NCI-H2196 treated with DMSO at 0.1 percent for 48 hours (cell line): ENCODE data around the gene FBRSL1.
"Not testable (repeated sequence)": the region's sequence is repeated elsewhere in the genome, so short reads cannot be mapped to it uniquely, and the experiment has no call there.

Experiments
- DNase-seq: peaks from one replicate; lab custom pipeline; 2025; ENCODE audit not compliant: unreplicated experiment; lab: John Stamatoyannopoulos, UW

The FBRSL1 gene

DNA sequence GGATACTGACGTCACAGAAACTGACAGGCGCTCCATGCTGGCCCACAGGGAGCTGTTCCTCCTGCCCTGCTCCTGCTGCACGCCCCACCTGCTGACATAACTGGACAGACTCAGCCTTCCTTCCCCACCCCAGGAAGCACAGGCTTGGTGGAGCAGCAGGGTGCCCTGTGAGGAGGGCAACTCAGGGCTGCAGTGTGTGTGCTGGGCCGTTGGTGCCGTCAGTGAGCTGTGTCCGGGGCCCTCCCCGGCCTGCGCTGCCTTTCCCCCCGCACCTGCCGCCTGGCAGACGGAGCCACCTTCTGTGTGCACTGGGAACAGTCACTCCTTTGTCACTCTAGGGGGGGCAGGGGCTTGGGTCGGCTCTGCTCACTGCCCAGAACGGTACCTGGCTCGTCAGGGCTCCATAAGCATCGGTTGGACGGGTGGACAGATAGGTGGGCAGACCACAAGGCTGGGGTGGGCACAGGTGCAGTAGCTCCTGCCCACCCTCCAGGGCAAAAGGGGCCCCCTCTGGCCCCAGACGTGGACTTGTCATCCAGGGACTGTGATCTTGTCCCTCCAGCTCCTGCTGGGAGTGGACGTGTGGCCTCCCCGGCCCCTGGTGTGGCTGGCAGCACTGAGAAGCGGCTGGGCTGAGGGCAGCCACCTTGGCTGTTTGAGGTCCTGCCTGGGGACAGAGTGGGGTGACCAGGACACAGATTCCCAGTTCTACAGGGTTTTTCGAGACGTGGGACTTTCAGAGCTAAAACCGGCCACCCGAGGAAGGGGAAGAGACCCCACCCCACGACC lies 32.8 kb downstream of the FBRSL1 start:
- no peak for DNase-seq

DNA sequence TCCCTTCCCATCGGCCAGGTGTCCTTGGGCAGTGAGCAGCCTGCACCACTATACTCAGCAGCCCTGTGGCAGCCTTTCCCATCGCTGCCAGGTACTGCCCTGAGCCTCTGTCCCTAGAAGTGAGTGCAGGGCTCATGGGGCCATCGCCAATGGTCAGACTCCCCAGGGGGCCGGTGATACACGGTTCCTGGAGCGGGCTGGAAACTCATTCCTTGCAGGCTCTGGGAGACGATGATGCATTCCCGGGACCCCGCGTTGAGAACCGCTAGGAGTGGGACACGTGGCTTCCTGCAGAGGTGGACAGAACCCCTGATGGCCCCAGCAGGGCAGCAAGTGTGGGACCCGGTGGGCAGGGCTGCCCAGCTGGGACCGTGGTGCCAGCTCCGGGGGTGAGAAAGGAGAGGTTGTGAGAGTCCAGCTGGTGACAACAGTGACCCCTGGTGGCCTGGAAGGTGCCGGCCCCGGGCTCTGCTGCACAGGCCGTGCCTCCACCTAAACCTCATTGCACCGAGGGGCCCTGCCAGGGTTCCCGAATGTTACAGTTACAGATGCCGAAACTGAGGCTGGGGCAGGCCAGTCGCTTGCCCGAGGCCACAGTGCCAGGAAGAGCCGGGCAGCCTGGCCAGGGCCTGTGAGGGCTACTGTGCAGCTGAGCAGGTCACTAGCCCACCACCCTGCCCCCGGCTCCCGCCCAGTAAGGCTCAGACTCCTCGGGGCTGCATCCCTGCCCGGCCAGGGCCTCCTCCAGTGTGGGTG lies 33.8 kb downstream of the FBRSL1 start:
- DNase-seq, result peak; percentile 14

DNA sequence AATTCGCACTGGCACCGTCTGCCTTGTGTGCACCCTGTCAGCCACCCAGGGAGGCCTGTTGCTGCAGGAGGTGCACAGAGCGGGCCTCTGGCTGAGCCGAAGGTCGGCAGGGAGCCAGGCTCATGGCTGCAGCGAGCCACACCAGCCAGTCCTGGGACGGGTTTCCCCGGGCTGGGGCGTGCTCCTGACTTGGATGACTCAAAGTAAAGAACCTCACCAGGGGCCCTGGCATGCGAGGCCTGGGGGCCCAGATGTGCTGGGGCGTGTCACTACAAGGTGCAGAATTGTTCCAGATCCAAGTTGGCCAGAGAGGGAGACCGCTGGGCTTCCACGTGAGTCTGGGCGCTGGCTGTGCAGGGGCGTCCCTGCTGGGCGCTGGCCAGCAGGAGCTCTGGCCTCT lies 34.5 kb downstream of the FBRSL1 start:
- DNase-seq, result no peak

DNA sequence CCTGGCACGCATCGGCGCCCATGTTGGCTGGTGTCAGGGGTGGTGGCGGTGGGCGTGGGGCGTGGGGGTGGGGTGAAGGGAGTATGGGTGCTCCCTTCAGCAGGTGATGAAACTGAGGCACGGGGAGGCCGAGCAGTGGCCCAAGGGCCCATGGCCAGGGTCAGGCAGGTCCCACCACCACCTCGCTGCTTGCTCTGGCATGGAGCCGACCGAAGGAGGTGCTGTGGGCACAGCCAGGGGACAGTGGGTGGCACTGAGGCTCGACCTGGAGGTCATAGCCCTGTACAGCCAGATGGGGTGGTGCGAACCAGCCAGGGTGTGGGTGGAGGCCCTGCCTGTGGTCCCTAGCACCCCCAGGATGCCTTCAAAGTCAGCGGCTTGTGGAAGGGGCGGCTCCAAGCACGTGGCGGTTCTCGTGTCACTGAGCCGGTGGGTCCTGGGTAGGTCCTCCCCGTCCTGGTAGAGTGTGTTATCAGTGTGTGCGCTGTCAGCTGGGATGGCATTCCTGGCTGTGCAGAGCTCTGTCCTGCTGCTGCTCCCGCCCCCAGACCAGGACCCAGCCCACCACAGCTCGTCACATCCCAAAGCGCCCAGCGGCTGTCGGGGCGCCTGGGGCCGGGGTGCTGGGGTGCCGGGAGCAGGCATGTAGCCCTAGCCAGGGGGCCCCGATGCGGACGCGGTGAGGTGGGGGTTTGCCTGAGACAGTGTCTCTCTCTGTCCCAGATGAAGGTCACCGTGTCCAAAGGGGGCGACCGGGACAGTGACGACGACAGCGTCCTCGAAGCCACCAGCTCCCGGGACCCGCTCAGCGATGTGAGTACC lies 35.3 kb downstream of the FBRSL1 start:
- no peak for DNase-seq

DNA sequence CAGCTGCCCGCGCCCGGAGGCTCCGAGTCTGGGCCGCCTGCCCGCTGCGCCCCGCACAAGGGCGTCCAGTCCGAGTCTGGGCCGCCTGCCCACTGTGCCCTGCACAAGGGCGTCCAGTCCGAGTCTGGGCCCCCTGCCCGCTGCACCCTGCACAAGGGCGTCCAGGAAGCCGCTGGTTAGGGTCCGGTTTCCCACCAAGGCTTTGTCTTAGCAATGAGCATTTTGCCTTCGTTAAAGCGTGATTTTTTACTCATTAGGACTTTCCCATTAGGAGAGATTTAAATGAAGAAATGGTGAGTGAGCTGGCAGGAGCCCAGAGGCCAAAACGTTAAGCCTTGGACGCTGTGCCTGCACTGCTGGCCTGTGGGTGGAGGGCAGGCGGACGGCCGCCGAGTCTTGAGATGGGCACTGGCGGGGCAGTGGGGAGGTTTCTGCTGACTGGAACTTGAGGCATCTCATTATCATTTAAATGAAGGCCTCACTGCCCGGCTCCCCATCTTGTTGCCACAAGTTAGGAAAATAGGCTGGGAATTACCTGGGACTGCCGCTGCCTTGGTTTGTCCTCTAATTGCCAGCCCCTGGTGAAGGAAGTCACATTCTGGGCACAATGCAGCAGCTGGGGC lies 36.0 kb downstream of the FBRSL1 start:
- DNase-seq, result no peak

DNA sequence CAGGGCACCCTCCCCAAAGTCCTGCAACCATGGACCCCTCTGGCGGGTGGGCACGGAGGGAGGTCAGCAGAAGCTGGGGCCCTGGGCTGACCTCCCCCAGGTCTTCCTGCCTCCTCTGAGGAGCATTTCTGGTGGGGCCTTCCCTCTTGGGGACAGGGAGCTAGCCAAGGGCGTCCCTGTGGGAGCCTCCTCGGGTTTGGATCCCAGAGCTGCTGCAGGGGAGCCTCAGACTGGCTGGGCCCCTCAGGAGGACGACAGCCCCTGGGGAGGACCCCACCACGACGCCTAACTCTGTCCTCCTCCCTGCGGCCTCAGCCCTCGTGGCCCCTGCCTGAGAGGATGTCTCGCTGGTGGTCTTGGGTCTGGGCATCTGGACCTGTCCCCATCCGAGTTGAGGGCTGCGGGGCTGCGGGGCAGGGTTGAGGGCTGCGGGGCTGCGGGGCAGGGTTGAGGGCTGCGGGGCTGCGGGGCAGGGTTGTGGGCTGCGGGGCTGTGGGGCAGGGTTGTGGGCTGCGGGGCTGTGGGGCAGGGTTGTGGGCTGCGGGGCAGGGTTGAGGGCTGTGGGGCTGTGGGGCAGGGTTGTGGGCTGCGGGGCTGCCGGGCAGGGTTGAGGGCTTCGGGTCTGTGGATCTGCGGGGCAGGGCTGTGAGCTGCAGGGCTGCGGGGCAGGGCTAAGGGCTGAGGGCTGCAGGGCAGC lies 37.4 kb downstream of the FBRSL1 start:
- DNase-seq, result no peak

DNA sequence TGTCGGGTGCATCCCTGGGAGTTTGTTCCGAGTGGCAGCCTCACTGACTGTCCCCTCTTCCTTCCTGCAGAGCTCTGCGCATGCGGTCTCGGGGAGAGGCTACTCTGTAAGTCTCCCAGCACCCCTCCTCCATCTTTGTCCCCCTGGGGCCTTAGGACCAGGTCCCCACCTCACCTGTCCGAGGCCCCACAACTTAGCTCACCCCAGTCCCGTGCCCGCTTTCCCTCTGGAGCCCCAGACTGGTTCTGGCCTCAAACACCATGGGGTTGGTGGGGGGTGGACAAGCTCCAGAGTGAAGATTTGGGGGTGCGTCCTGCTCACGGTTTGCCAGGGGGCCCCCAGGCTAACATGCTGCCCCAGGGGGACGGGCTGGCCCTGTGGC lies 37.9 kb downstream of the FBRSL1 start:
- DNase-seq, result no peak

DNA sequence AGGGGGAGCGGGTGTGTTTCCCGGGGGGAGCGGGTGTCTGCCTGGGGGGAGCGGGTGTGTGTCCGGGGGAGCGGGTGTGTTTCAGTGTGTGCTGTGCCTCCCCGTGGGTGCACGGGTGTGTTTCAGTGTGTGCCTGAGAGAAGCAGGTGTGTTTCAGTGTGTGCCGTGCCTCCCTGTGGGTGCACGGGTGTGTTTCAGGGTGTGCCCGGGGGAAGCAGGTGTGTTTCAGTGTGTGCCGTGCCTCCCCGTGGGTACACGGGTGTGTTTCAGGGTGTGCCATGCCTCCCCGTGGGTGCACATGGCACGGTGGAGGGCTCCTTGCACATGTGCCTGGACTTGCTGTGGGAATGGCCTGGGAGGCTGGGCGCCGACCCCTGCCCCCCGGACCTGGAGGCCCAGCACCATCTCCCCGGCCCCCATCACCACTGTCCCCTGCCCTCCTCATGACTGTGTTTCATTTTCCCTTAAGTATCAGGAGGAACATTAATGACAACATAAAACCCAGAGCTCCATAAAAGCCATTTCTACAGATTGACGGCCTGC lies 38.7 kb downstream of the FBRSL1 start:
- no peak for DNase-seq

DNA sequence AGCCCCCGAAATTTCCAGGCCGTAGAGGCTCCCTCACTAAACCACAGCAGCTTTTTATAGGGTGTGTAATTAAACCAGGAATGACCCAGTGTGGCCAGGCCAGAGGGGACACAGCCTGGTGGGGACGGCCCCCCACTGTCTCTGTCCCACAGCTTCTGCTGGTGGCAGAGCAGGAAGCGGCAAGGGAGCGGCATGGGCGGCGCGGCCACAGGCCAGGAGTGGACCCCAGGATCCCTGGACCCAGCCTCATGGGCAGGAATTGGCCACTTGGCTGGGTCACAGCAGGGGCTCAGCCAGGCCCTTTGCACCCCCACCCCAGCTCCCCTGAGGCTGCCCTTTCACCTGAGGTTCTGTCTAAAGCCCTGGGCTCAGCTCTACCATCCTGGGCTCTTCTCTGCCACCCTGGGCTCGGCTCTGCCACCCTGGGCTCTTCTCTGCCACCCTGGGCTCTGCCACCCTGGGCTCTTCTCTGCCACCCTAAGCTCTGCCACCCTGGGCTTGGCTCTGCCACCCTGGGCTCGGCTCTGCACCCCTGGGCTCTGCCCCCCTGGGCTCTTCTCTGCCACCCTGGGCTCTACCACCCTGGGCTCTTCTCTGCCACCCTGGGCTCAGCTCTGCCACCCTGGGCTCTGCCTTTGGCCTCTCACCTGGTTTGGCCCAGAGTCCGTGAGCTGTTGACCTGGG lies 39.3 kb downstream of the FBRSL1 start:
- no peak for DNase-seq

DNA sequence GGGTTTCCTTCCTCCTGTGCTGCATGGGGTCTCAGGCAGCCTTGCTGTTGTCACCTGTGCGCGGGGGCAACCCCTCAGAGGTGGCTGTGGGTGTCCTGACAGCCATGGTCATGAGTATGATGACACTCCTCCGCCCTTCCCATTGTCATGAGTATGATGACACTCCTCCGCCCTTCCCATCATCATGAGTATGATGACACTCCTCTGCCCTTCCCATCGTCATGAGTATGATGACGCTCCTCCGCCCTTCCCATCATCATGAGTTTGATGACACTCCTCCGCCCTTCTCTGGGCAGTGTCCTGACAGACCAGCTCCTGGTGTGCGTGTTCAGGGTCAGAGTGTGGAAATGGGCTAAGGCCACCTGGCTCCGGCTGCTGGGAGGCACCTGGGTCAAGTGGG lies 40.0 kb downstream of the FBRSL1 start:
- no peak for DNase-seq

DNA sequence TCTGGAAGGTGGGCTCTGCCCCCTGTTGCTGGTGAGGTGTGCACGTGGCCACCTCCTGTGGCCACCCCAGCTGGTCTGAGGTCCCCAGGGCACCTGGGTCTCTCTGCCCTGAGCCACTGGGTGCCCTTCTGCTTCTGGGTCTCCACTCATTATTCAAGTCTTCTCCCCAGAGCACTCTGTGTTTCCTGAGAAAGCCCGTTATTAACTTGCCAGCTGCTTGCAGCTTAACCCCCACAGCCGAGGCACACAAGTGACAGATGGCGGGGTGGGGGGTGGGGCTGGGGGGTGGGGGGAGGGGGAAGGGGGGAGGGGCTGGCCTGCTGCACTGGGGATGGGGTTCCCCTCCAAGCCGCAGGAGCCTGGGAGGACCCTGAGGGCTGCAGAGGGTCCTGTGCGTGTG lies 40.5 kb downstream of the FBRSL1 start:
- DNase-seq, result no peak

DNA sequence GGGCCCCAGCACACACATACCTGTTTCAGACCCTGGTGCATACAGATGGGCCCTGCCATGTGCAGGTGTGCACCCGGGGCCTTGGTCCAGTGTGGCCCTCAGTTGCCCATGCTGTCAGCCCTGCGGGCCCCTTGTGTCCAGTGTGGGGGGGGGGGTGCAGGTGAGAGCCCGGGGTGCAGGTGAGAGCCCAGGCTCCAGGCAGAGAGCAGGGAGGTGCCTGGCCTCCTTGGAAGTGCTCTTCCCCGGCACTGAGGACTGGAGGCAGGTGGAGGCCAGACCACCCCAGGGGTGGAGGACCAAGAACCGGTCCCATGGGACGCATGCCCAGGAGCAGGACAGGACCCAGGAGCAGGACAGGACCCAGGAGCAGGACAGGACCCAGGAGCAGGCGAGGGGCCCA lies 40.9 kb downstream of the FBRSL1 start:
- no peak for DNase-seq

DNA sequence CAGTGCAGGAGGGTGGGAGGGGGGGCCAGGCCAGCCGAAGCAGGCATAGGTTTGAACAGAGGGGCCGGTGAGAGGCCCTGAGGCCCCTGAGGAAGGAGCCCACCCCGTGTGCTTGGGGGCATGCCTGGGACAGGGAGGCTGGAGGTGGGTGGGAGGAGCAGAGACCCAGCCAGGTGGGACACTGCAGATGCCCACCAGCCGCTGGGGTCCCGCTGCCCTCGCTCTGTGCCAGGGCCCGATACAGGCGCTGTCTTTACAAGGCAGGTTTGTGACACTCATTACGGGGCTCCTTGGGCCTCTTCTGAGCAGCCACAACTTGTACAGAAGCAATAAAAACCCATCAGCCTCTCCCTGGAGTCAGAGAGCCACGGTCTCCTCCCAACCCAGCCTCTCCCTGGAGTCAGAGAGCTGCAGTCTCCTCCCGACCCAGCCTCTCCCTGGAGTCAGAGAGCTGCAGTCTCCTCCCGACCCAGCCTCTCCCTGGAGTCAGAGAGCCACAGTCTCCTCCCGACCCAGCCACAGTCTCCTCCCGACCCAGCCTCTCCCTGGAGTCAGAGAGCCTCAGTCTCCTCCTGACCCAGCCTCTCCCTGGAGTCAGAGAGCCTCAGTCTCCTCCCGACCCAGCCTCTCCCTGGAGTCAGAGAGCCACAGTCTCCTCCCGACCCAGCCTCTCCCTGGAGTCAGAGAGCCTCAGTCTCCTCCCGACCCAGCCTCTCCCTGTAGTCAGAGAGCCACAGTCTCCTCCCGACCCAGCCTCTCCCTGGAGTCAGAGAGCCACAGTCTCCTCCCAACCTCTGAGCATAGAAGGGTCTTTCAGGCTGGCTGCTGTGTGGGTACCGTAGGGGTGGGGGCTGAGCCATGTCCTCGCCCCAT lies 43.0 kb downstream of the FBRSL1 start:
- DNase-seq, result not testable (repeated sequence)

DNA sequence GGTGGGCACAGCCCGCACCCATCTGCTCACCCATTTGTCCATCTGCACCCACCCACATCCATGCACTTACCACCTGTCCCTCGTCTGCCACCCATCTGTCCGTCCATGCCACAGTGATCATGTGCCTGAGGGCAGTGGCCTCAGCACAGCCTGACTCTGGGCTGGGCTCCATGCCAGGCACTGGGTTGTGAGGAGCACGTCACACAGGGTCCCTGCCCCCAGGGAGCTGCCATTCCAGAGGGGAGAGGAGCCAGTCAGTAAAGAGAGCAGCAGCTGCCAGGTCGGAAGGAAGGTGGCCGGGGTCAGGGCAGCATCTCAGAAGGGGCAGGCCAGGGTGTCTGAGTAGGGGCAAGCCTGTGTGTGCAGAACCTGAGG lies 43.6 kb downstream of the FBRSL1 start:
- no peak for DNase-seq

DNA sequence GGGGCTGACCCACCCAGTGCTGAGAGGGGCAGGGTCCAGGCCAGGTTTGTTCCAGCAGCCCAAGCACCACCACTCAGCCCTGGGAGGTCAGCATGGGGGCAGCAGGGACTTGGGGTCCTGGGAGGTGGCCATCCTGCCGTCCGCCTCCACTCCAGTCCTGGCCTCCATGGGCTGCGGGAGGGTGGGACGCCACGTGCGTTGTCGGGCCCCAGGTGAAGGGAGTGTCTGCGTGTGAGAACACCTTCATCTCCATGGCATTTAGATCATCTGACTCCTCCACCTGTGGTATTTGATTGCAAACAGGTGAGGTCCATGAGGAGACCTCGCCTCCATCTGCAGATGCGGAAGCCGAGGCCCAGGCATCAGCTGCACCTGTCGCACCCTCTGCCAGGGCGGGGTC lies 44.1 kb downstream of the FBRSL1 start:
- no peak for DNase-seq

DNA sequence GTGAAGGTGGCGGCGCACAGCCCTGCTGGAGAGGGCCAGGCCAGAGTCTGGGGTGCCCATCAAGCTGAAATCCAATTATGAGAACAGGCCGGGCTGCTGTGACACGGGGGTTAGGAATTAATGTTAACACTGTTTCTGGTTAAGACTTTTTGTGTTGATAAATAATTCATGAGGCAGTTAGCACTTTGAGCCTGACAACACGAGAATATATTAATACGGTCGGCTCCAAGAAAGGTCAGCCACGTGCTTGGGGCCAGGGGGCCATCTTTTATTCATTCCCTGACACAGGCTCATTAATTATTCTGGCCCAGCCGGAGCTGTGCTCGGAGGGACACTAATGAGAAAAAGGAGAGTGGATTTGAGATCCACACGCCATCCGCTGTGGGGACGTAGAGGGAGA lies 45.1 kb downstream of the FBRSL1 start:
- DNase-seq, result no peak

DNA sequence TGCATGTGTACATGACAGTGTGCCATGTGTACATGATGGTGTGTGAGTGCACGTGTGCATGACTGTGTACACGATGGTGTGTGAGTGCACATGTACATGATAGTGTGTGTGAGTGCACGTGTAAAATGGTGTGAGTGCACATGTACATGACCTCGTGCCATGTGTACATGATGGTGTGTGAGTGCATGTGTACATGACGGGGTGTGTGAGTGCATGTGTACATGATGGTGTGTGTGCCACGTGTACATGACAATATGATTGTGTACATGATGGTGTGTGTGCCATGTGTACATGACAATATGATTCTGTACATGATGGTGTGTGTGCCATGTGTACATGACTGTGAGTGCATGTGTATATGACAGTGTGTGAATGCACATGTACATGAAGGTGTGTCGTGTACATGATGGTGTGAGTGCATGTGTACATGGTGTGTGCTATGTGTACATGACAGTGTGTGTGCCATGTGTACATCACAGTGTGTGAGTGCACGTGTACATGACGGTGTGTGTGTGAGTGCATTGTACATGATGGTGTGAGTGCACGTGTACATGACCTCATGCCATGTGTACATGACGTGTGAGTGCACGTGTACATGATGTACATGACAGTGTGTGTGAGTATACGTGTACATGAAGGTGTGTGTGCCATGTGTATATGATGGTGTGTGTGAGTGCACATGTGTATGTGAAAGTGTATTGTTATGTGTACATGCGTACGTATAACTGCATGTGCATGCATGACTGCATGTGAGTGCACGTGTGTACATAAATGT lies 46.3 kb downstream of the FBRSL1 start:
- DNase-seq, result no peak

DNA sequence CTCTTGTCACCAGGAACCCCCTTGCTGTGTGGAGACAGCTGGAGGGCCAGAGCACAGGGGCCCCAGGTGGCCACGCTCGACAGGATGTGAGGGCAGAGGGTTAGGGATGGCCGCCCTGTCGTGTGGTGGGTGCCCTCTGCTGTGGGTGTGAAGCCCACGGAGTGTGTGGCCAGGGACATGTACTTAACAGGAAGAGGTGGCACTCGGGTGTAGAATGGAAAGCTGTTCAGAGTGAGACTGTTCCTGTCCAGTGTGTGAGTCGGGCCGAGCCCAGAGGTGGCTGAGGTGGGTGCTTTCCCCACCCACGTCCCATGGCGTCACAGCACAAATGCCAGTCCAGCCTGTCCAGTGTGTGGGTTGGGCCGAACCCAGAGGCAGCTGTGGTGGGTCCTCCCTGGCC lies 47.1 kb downstream of the FBRSL1 start:
- no peak for DNase-seq
